GM12891 (cell line): ENCODE results near the gene FHIT.

ENCODE experiments used
- PAX5 ChIP-seq: IDR thresholded peaks from 2 replicates; pipeline ENCODE4 v1.6.1; 2011; ENCODE audit warnings: low read length, moderate library complexity, mild to moderate bottlenecking; ENCODE audit not compliant: insufficient read depth, severe bottlenecking
- POLR2A ChIP-seq: IDR thresholded peaks from 2 replicates; pipeline ENCODE4 v1.6.1; 2011; ENCODE audit warnings: low read depth, low read length, control low read depth
- POLR2AphosphoS5 ChIP-seq: IDR thresholded peaks from 2 replicates; pipeline ENCODE4 v1.6.1; 2011; ENCODE audit warnings: low read depth, low read length, control low read depth
- SPI1 ChIP-seq: IDR thresholded peaks from 2 replicates; pipeline ENCODE4 v1.6.1; 2011; ENCODE audit warnings: low read depth, low read length, control low read depth
- TAF1 ChIP-seq: IDR thresholded peaks from 2 replicates; pipeline ENCODE4 v1.6.1; 2011; ENCODE audit warnings: low read depth, low read length, control low read depth

DNA sequence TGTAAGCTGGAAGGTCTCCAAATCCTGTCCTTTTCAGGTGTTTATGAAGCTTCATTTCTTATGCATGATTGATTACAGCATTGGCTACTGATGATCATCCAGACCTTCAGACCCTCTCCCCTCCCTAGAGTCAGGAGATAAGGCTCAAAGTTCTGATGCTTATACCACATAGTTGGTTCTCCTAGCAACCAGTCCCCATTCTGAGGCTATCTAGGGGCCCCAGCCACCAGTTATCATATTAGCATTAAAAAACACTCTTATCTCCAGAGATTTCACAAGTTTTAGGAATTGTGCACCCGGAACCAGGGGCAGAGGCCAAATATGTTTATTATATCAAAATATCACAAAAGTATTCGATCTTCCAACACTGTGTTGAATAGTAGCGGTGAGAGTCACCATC is 953.1 kb downstream of the FHIT start:
- TF ChIP-seq POLR2A (no peak), TAF1 (no peak), POLR2AphosphoS5 (no peak), PAX5 (no peak), SPI1 (no peak)
